Retina (tissue), 1 donor: ENCODE results near the gene EPS8L2.

Source experiments
- DNase-seq: peaks from one replicate; pipeline ENCODE4 v3.0.0-alpha.2; 2016

Gene EPS8L2

DNA sequence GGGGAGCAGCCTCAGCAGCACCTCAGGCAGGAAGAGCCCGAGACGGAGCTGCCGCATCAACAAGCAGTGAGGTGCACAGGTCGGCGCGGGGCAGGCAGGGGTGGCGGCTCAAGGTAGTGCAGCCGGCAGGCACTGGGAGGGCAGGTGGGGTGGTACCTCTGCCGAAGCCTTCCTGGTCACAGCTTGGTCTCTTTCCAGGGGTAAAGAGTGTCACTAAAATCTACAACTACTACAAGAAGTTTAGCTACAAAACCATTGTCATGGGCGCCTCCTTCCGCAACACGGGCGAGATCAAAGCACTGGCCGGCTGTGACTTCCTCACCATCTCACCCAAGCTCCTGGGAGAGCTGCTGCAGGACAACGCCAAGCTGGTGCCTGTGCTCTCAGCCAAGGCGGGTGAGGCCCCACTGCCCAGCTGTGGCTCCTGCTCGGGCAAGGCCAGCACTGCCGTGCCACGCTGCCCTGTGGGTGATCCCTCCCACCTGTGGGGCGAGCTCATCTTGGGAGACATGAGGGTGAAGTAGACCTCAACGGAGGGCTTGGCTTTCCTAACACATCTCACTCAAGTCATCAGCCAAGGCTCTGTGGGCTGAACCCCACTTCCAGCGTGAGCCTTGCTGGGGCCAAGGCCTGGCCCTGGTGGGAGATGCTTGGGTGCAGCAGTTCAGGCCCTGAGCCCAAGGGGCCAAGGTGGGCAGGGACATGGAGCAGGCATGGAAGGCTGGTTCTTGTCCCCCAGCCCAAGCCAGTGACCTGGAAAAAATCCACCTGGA, 57.7 kb downstream of the EPS8L2 start:
- DNase-seq = no peak

DNA sequence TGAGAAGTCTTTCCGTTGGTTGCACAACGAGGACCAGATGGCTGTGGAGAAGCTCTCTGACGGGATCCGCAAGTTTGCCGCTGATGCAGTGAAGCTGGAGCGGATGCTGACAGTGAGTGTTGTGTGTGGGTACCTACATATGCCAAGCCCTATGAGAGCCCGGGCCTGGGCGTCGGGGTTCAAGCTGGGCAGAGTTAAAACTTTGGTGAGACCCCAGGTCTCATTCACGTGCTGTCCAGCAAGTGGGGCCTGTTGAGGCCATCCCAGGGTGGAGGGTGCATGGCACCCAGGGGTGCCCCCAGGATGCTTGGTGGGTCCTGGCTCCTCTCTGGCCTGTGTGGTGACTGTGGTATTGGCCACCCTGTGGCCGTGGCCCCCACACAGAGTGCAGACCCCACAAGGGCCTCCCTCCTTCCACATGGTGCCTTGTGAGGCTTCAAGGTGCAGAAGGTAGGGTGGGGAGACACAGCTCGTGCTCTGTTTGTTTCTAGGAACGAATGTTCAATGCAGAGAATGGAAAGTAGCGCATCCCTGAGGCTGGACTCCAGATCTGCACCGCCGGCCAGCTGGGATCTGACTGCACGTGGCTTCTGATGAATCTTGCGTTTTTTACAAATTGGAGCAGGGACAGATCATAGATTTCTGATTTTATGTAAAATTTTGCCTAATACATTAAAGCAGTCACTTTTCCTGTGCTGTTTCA, 58.4 kb downstream of the EPS8L2 start:
- no peak for DNase-seq

DNA sequence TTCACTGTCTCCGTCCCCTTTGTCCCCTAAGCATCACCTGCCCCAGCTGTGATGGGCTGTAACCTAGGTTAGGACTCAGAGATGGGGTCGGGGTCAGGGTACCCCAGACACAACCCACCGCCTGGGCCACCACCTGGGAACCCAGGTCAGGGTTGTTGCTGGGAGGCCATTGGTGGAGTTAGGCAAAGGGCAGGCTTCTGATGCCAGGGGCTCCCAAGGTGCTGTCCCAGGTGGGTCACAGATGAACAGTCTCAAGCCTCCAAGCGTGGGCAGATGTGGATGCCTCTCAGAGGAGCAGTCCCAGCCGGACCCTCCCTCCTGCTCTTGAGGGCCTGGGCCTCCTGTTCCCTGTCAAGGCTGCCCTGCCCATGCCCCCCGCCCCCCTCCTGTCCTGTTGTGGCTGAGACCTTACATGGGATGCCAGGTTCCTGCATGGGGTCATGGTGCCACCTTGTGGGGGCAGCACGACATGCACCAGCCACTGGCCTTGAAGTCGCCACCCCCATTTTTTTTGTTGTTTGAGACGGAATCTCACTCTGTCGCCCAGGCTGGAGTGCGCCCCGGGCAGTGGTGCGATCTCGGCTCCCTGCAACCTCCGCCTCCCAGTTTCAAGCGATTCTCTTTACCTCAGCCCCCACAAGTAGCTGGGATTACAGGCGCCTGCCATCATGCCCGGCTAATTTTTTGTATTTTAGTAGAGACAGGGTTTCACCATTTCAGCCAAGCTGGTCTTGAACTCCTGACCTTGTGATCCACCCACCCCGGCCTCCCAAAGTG, 59.2 kb downstream of the EPS8L2 start:
- DNase-seq = peak; percentile 47

DNA sequence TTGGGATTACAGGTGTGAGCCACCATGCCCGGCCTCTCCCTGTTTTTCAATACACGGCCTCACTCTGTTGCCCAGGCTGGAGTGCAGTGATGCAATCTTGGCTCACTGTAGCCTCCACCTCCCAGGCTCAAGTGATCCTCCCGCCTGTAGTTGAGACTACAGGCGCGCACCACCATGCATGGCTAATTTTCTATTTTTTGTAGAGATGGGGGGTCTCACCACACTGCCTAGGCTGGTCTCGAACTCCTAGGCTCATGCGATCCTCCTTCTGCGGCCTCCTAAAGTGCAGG, 59.7 kb downstream of the EPS8L2 start:
- DNase-seq = no peak

- no peak for DNase-seq
Observed at GRCh38 chr11:766106-766935, 60.3 kb downstream of the EPS8L2 start.

DNA sequence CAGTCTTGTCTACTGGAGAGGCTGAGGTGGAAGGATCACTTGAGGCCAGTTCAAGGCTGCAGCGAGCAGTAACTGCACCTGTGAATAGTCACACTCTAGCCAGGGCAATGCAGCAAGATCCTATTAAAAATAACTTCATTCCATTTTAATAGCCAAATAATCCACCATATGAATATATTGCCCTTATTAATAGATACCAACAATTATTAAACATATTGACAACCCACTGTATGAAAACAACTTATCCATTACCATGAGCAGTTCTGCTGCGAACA, 60.8 kb downstream of the EPS8L2 start:
- no peak for DNase-seq

GRCh38 chr11:767238-767637, 61.2 kb downstream of the EPS8L2 start:
- DNase-seq = no peak

GRCh38 chr11:769887-770641, 64.0 kb downstream of the EPS8L2 start:
- no peak for DNase-seq

DNA sequence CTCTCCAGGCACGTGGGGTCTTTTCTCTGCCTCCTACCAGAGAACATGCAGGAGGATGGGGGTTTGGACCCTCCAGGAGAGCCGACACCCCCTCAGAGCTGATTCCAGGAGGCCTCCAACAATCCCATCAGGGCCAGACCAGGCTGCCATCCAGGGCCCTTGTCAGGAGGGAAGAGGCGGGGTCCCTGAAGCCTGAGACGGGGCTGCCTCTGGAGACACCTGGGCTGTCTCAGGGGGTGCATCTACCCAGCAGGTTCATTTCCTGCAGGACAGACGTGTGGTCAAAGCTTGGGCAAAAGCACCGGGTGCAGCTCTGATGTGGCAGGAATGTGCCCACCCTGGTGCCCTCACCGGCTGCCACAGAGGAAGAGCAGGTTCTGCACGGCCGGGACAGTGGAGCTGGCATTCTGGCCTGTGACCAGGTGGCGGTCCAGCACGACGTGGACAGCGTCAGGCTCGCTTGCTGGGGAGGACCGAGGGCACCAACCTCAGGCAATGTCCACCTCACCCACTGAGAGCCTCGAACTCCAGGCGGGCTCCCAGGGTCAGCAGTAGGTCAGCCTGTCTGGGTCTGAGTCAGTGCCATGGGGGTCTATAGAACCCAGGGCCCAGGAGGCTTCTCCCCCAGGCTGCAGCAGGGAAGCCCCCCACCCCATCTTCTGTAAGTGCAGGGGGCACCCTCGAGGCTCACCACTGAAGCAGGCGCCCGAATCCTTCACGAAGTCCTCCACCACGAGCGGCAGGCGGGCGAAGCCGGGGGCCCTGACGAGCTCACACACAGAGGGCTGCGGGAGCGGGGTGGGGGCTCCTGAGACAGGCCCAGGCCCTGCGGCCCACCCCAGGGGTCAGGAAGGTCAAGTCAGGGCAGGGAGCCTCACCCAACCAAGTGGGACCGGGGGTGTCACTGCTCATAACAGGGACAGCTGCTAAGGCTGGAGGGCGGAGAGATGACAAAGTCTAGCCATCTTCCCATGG, 64.9 kb downstream of the EPS8L2 start:
- no peak for DNase-seq

- DNase-seq = no peak
Observed at GRCh38 chr11:771617-772204, 65.7 kb downstream of the EPS8L2 start.

- DNase-seq = no peak
Observed at GRCh38 chr11:772429-773390, 66.7 kb downstream of the EPS8L2 start.

DNA sequence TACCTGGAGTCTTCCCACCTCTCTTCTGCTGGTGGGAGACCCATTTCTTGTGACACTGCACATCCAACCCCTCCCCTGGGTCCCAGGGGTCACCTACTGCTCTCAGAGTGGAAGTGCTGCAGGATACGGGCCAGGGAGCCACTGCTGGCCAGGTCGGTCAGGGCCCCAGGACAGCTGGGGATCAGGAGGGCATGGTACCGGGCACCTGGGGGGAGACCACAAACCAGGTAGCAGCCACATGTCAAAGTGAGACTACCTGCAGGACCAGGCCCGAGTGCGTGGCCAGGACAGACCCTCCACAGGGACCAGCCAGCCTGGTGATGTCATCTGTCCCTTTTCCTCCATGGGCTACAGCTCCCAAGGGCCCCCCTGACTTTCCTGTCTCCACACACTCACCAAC, 67.4 kb downstream of the EPS8L2 start:
- DNase-seq = no peak

DNA sequence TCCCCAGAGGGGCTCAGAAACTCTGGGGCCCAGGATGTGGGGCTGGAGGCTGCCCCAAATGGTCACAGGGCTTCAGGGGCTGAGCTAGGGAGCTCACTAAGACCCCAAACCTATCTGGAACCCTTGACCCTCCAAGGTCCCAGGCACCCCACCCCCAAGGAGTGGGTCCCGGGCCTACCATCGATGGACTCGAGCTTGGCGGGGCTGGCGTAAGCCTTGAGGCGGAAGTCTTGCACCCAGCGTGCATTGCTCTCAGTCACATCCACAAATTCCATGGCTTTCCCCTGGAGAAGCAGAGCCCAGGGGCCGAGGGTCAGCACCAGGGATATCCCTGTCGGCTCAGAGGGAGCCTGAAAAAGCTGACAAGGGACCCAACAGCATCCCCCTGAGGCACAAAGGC, 67.8 kb downstream of the EPS8L2 start:
- DNase-seq = no peak

- DNase-seq = no peak
Observed at GRCh38 chr11:774873-775592, 69.0 kb downstream of the EPS8L2 start.

GRCh38 chr11:776263-776560, 70.2 kb downstream of the EPS8L2 start:
- DNase-seq = no peak

- DNase-seq = peak; percentile 64
Observed at GRCh38 chr11:776561-777287, 70.7 kb downstream of the EPS8L2 start.
